NCI-H2029 (cell line): ENCODE results near the gene GNB3.
"Not testable (repeated sequence)": the region's sequence is repeated elsewhere in the genome, so short reads cannot be mapped to it uniquely, and the experiment has no call there.

Experiments
- DNase-seq: peaks from one replicate; lab custom pipeline; 2025; lab: John Stamatoyannopoulos, UW

The GNB3 gene

GRCh38 chr12:6883683-6884082, 43.0 kb downstream of the GNB3 start:
- no peak for DNase-seq

GRCh38 chr12:6884539-6884938, 43.8 kb downstream of the GNB3 start:
- no peak for DNase-seq

GRCh38 chr12:6886206-6886999, 45.7 kb downstream of the GNB3 start:
- not testable (repeated sequence) for DNase-seq

- DNase-seq, result no peak
Observed at GRCh38 chr12:6887460-6887859, 46.7 kb downstream of the GNB3 start.

GRCh38 chr12:6888360-6888759, 47.6 kb downstream of the GNB3 start:
- DNase-seq, result no peak

- DNase-seq, result not testable (repeated sequence)
Observed at GRCh38 chr12:6888794-6889193, 48.1 kb downstream of the GNB3 start.

- not testable (repeated sequence) for DNase-seq
Observed at GRCh38 chr12:6889775-6890573, 49.2 kb downstream of the GNB3 start.

- peak; percentile 96 for DNase-seq
Observed at GRCh38 chr12:6890789-6891645, 50.3 kb downstream of the GNB3 start.

- DNase-seq, result no peak
Observed at GRCh38 chr12:6891646-6892001, 50.9 kb downstream of the GNB3 start.

GRCh38 chr12:6892683-6893082, 52.0 kb downstream of the GNB3 start:
- not testable (repeated sequence) for DNase-seq

- DNase-seq, result no peak
Observed at GRCh38 chr12:6894321-6894720, 53.6 kb downstream of the GNB3 start.
